Astrocyte (in vitro differentiated cells and primary cell): ENCODE measurements around the gene CHST15. TPM values are rescaled to one million over a fixed set of nuclear protein-coding genes. Genes with fewer than 3 reads are reported as not detected.
"Not testable (repeated sequence)": the region's sequence is repeated elsewhere in the genome, so short reads cannot be mapped to it uniquely, and the experiment has no call there.

Source experiments
- DNase-seq: peaks from one replicate; pipeline ENCODE4 v3.0.0-alpha.2; 2010; ENCODE audit warnings: low read depth
- FAIRE-seq: peaks from 2 replicates; lab custom pipeline; 2011; peaks lifted over from hg19 to GRCh38; lab: Jason Lieb, UNC
- H2AFZ ChIP-seq: 2 replicates; pipeline ENCODE4 v1.6.0; 2012; ENCODE audit warnings: low read depth, low read length, inconsistent platforms
- H3K27ac ChIP-seq: 2 replicates; pipeline ENCODE4 v1.5.1; 2011; ENCODE audit warnings: low read depth, low read length, inconsistent platforms
- H3K27me3 ChIP-seq: 2 replicates; pipeline ENCODE4 v1.6.0; 2011; ENCODE audit warnings: low read length, inconsistent platforms; ENCODE audit not compliant: insufficient read depth
- H3K36me3 ChIP-seq: 2 replicates; pipeline ENCODE4 v1.5.1; 2011; ENCODE audit warnings: low read length, inconsistent platforms; ENCODE audit not compliant: insufficient read depth
- H3K4me1 ChIP-seq: 2 replicates; pipeline ENCODE4 v1.5.1; 2011; ENCODE audit warnings: low read length, inconsistent platforms; ENCODE audit not compliant: insufficient read depth
- H3K4me2 ChIP-seq: 2 replicates; pipeline ENCODE4 v1.6.0; 2012; ENCODE audit warnings: low read length, inconsistent platforms
- H3K4me3 ChIP-seq: 2 replicates; pipeline ENCODE4 v1.5.1; 2011; ENCODE audit warnings: low read depth, mild to moderate bottlenecking, low read length, inconsistent platforms; ENCODE audit not compliant: insufficient read depth
- H3K79me2 ChIP-seq: 2 replicates; pipeline ENCODE4 v1.6.0; 2012; ENCODE audit warnings: mild to moderate bottlenecking, low read length, inconsistent platforms; ENCODE audit not compliant: insufficient read depth
- H3K9ac ChIP-seq: 2 replicates; pipeline ENCODE4 v1.6.0; 2012; ENCODE audit warnings: mild to moderate bottlenecking, low read length, inconsistent platforms
- H3K9me3 ChIP-seq: 2 replicates; pipeline ENCODE4 v1.5.1; 2012; ENCODE audit warnings: low read depth, mild to moderate bottlenecking, low read length, inconsistent platforms; ENCODE audit not compliant: insufficient read depth
- H4K20me1 ChIP-seq: 2 replicates; pipeline ENCODE4 v1.6.0; 2012; ENCODE audit warnings: low read length, inconsistent platforms; ENCODE audit not compliant: insufficient read depth
- H3K27ac Mint-ChIP-seq: one replicate; pipeline ENCODE4 v1.8.0; 2021; ENCODE audit warnings: mild to moderate bottlenecking, mixed read lengths; ENCODE audit not compliant: unreplicated experiment
- H3K27me3 Mint-ChIP-seq: one replicate; pipeline ENCODE4 v1.8.0; 2021; ENCODE audit warnings: low read depth, mixed read lengths; ENCODE audit not compliant: unreplicated experiment
- H3K36me3 Mint-ChIP-seq: one replicate; pipeline ENCODE4 v1.8.0; 2021; ENCODE audit warnings: low read depth, mixed read lengths; ENCODE audit not compliant: unreplicated experiment
- H3K4me1 Mint-ChIP-seq: one replicate; pipeline ENCODE4 v1.8.0; 2021; ENCODE audit warnings: low read depth, mixed read lengths; ENCODE audit not compliant: unreplicated experiment
- H3K4me3 Mint-ChIP-seq: one replicate; pipeline ENCODE4 v1.8.0; 2021; ENCODE audit warnings: mild to moderate bottlenecking, moderate library complexity, mixed read lengths; ENCODE audit not compliant: unreplicated experiment
- H3K9me3 Mint-ChIP-seq: one replicate; pipeline ENCODE4 v1.8.0; 2021; ENCODE audit warnings: mild to moderate bottlenecking, mixed read lengths; ENCODE audit not compliant: unreplicated experiment
- EZH2 ChIP-seq: IDR thresholded peaks from 2 replicates; pipeline ENCODE4 v1.6.1; 2012; ENCODE audit warnings: mild to moderate bottlenecking, low read length, inconsistent platforms; ENCODE audit not compliant: insufficient read depth
- total RNA-seq: library from RNA; stranded (reverse); gene quantifications from 2 replicates; pipeline ENCODE4 v1.2.1, GENCODE V29; 2021
- TF ChIP-seq, protein P1 (sequence below): IDR thresholded peaks from 2 replicates; pipeline ENCODE4 v1.5.1; 2011; ENCODE audit warnings: low read depth, mild to moderate bottlenecking, inconsistent platforms, low read length, moderate library complexity; ENCODE audit not compliant: insufficient read depth

CHST15 gene
- total RNA-seq, 1 donor from 2014 or later: 20.6 TPM

DNA sequence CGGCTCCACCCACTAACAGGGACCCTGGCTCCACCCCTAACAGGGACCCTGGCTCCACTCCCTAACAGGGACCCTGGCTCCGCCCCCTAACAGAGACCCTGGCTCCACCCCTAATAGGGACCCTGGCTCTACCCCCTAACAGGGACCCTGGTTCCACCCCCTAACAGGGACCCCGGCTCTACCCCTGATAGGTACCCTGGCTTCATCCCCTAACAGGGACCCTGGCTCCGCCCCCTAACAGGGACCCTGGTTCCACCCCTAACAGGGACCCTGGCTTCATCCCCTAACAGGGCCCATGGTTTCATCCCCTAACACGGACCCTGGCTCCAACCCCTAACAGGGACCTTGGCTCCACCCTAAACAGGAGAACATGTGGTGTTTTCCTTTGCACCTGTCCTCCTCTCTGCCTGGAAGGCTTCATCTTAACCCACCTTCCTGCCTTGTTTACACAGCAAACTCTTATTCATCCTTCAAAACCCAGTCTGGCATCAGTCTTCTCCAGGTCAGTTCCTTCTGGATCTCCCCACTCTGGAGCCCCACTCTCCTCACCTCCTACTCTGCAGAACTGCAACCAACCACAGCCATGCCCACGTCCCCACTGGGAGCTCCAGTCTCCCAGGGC is 58.0 kb downstream of the CHST15 start:
- peaks cover 2% of the 10 kb centered on the region for H3K9me3 Mint-ChIP-seq
- Histone ChIP-seq H3K36me3 (no peaks in the 10 kb centered on the region), H3K9me3 (no peaks in the 10 kb centered on the region), H3K4me2 (no peak overlapping the region), H3K4me3 (no peak overlapping the region), H4K20me1 (no peaks in the 10 kb centered on the region), H3K79me2 (no peaks in the 10 kb centered on the region), H3K4me1 (peaks cover 14% of the 10 kb centered on the region), H3K27me3 (peaks cover 19% of the 10 kb centered on the region), H3K9ac (no peak overlapping the region), H2AFZ (no peak overlapping the region), H3K27ac (no peak overlapping the region)
- H3K4me1 Mint-ChIP-seq: peaks cover 4% of the 10 kb centered on the region
- DNase-seq (no peak), FAIRE-seq (no peak)
- H3K4me3 Mint-ChIP-seq: peak overlapping the region; percentile 14
- peaks cover 26% of the 10 kb centered on the region for H3K36me3 Mint-ChIP-seq
- H3K27ac Mint-ChIP-seq: no peak overlapping the region
- H3K27me3 Mint-ChIP-seq: peaks cover 9% of the 10 kb centered on the region
- TF ChIP-seq EZH2: no peak
- TF ChIP-seq, protein P1, sequence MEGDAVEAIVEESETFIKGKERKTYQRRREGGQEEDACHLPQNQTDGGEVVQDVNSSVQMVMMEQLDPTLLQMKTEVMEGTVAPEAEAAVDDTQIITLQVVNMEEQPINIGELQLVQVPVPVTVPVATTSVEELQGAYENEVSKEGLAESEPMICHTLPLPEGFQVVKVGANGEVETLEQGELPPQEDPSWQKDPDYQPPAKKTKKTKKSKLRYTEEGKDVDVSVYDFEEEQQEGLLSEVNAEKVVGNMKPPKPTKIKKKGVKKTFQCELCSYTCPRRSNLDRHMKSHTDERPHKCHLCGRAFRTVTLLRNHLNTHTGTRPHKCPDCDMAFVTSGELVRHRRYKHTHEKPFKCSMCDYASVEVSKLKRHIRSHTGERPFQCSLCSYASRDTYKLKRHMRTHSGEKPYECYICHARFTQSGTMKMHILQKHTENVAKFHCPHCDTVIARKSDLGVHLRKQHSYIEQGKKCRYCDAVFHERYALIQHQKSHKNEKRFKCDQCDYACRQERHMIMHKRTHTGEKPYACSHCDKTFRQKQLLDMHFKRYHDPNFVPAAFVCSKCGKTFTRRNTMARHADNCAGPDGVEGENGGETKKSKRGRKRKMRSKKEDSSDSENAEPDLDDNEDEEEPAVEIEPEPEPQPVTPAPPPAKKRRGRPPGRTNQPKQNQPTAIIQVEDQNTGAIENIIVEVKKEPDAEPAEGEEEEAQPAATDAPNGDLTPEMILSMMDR: no peak

DNA sequence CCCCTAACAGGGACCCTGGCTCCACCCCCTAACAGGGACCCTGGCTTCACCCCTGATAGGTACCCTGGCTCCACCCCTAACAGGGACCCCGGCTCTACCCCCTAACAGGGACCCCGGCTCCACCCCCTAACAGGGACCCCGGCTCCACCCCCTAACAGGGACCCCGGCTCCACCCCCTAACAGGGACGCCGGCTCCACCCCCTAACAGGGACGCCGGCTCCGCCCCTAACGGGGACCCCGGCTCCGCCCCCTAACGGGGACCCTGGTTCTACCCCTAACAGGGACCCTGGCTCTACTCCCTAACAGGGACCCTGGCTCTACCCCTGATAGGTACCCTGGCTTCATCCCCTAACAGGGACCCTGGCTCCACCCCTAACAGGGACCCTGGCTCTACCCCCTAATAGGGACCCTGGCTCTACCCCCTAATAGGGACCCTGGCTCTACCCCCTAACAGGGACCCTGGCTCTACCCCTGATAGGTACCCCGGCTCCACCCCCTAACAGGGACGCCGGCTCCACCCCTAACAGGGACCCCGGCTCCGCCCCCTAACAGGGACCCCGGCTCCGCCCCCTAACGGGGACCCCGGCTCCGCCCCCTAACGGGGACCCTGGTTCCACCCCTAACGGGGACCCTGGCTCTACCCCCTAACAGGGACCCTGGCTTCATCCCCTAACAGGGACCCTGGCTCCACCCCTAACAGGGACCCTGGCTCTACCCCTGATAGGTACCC is 58.7 kb downstream of the CHST15 start:
- H3K4me3 Mint-ChIP-seq: not testable (repeated sequence)

DNA sequence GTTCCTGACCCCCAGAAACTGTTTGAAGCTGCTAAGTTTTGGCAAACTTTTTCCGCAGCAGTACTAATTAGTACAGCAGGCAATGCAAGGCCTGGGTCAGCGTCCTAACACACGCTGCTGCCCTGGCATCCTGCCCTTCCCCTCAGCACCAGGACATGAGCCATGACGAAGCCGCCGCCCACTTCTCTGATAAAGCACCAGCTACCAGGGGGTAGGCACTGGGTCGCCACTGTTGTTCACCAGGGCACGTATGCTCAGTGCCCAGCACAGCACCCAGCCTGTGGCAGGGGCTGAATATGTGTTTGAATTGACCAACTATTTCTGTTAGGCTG is 59.5 kb downstream of the CHST15 start:
- Histone ChIP-seq H3K79me2 (no peaks in the 10 kb centered on the region), H3K36me3 (no peaks in the 10 kb centered on the region), H3K4me3 (no peak overlapping the region), H3K4me2 (peak overlapping the region; percentile 67), H3K27ac (peak overlapping the region; percentile 40), H3K9me3 (no peaks in the 10 kb centered on the region), H3K4me1 (peaks cover 14% of the 10 kb centered on the region), H3K27me3 (peaks cover 14% of the 10 kb centered on the region), H2AFZ (no peak overlapping the region), H4K20me1 (no peaks in the 10 kb centered on the region), H3K9ac (peak overlapping the region; percentile 13)
- Mint-ChIP-seq H3K27ac (no peak overlapping the region), H3K9me3 (peaks cover 2% of the 10 kb centered on the region), H3K36me3 (peaks cover 21% of the 10 kb centered on the region), H3K4me1 (peaks cover 4% of the 10 kb centered on the region), H3K27me3 (peaks cover 10% of the 10 kb centered on the region), H3K4me3 (no peak overlapping the region)
- TF ChIP-seq, protein P1: no peak
- TF ChIP-seq EZH2: no peak
- DNase-seq (peak; percentile 39), FAIRE-seq (no peak)

More for the DNA sequence above, 58.7 kb downstream of the CHST15 start:
- Mint-ChIP-seq H3K36me3 (peaks cover 27% of the 10 kb centered on the region), H3K27me3 (peaks cover 12% of the 10 kb centered on the region)
- not testable (repeated sequence) for DNase-seq, FAIRE-seq, H3K9me3 ChIP-seq, H2AFZ ChIP-seq, H3K79me2 ChIP-seq, H3K27ac Mint-ChIP-seq, H4K20me1 ChIP-seq, H3K4me3 ChIP-seq, H3K9me3 Mint-ChIP-seq, H3K4me2 ChIP-seq, H3K9ac ChIP-seq, H3K27ac ChIP-seq, H3K36me3 ChIP-seq, H3K4me1 Mint-ChIP-seq
- Histone ChIP-seq H3K4me1 (peaks cover 14% of the 10 kb centered on the region), H3K27me3 (peaks cover 18% of the 10 kb centered on the region)
